Right lobe of liver (tissue), 4 donors: ENCODE measurements around the gene GALNT3.

Experiments used
- POLR2A ChIP-seq: fragments of 450-650 bp; IDR thresholded peaks from one replicate; pipeline ENCODE4 v1.6.1; 2017; ENCODE audit warnings: antibody characterized with exemption, mild to moderate bottlenecking
- TF ChIP-seq, protein P1 (sequence below), 4 donors: fragments of 200-600 bp in 3 of 4; fragments of 450-650 bp in 1 of 4; IDR thresholded peaks; one replicate each; pipeline versions ENCODE4 v1.5.1 to v1.8.0; 2016 to 2022; ENCODE audit warnings: antibody characterized with exemption in 4 of 4, mild to moderate bottlenecking in 2 of 4
- donor health status: DM: no; HTN: no; CAD: no.
- donor health status: DM: no; HTN: no; CAD: no.
- donor health status: DM: no; HTN: yes; CAD: no.

DNA sequence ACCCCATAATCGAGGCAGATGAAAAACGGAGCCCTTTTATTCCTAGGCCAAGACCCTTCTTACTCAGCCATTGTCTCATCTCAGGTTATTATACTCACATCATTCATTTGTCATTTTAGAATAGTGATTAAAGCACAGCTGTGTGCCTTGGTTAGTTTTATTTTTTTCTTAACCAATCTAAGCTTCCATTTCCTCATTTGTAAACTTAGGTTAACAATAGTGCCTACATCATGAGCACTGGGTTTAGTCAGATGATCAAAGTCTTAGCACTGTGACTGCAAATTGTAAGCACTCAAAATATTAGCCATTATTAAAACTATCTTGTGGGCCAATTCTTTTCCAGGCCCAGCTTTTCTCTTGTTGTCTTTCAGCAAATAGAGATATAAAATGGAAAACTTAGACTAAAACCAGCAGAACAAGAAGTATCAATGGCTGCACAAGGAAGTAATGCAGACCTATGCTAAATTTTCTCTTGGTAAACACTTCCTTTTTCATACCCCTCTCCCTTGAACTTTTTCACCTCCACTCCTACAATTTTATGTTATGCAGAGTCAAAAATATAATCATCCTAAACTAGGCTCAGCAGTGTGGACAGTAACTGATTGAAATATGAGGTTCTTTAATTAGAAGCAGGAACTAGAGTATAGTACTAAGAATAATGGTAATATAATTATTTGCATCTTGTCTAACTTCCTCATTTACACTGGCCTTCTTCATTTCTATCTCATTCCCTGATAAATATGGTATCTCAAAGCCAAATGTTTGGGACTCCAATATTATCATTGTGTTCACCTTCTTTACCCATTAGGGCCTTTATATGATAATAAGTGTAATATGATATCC, 21.5 kb upstream of the GALNT3 start:
- TF ChIP-seq, protein P1, sequence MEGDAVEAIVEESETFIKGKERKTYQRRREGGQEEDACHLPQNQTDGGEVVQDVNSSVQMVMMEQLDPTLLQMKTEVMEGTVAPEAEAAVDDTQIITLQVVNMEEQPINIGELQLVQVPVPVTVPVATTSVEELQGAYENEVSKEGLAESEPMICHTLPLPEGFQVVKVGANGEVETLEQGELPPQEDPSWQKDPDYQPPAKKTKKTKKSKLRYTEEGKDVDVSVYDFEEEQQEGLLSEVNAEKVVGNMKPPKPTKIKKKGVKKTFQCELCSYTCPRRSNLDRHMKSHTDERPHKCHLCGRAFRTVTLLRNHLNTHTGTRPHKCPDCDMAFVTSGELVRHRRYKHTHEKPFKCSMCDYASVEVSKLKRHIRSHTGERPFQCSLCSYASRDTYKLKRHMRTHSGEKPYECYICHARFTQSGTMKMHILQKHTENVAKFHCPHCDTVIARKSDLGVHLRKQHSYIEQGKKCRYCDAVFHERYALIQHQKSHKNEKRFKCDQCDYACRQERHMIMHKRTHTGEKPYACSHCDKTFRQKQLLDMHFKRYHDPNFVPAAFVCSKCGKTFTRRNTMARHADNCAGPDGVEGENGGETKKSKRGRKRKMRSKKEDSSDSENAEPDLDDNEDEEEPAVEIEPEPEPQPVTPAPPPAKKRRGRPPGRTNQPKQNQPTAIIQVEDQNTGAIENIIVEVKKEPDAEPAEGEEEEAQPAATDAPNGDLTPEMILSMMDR (IDR thresholded peaks at IDR 0.05): no peak
- TF ChIP-seq POLR2A: no peak
